Kidney epithelial cell (primary cell): ENCODE data around the gene NOL4L. TPM values are rescaled to one million over a fixed set of nuclear protein-coding genes. Genes with fewer than 3 reads are reported as not detected.

Source experiments
- DNase-seq: peaks from one replicate; pipeline ENCODE4 v3.0.0-alpha.2; 2010; ENCODE audit warnings: low read depth
- H3K27me3 ChIP-seq: 2 replicates; pipeline ENCODE4 v1.6.0; 2011; ENCODE audit warnings: low read length; ENCODE audit not compliant: control insufficient read depth, insufficient read depth
- H3K36me3 ChIP-seq: 2 replicates; pipeline ENCODE4 v1.5.1; 2011; ENCODE audit warnings: low read length; ENCODE audit not compliant: control insufficient read depth, insufficient read depth
- H3K4me3 ChIP-seq: 2 replicates; pipeline ENCODE4 v1.5.1; 2011; ENCODE audit warnings: low read depth, mild to moderate bottlenecking, control low read depth, low read length
- CTCF ChIP-seq: IDR thresholded peaks from 2 replicates; pipeline ENCODE4 v1.5.1; 2011; ENCODE audit warnings: mild to moderate bottlenecking, moderate library complexity, low read length, control low read depth, inconsistent platforms; ENCODE audit not compliant: insufficient read depth, poor library complexity, severe bottlenecking
- total RNA-seq: library from RNA; depleted of rRNA; stranded (reverse); fragments of >200 nt; gene quantifications from 2 replicates; pipeline ENCODE4 v1.2.3, GENCODE V29; 2015

Gene NOL4L
- total RNA-seq, 1 donor from 2014 or later, result 31.4 TPM

GRCh38 chr20:32436968-32437367 is 148.2 kb downstream of the NOL4L start:
- no peak for DNase-seq
- Histone ChIP-seq H3K36me3 (peaks cover 5% of the 10 kb centered on the region), H3K4me3 (no peak overlapping the region), H3K27me3 (no peaks in the 10 kb centered on the region)
- TF ChIP-seq CTCF, result no peak

DNA sequence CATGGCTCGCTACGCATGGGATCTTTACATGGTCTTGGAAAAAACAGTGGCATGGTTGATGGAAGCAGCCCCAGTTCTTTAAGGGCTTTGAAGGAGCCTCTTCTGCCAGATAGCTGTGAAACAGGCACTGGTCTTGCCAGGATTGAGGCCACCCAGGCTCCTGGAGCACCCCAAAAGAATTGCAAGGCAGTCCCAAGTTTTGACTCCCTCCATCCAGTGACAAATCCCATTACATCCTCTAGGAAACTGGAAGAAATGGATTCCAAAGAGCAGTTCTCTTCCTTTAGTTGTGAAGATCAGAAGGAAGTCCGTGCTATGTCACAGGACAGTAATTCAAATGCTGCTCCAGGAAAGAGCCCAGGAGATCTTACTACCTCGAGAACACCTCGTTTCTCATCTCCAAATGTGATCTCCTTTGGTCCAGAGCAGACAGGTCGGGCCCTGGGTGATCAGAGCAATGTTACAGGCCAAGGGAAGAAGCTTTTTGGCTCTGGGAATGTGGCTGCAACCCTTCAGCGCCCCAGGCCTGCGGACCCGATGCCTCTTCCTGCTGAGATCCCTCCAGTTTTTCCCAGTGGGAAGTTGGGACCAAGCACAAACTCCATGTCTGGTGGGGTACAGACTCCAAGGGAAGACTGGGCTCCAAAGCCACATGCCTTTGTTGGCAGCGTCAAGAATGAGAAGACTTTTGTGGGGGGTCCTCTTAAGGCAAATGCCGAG is 148.8 kb downstream of the NOL4L start:
- H3K36me3 ChIP-seq, result peaks cover 7% of the 10 kb centered on the region
- no peaks in the 10 kb centered on the region for H3K27me3 ChIP-seq
- TF ChIP-seq CTCF, result no peak
- no peak overlapping the region for H3K4me3 ChIP-seq
- no peak for DNase-seq

DNA sequence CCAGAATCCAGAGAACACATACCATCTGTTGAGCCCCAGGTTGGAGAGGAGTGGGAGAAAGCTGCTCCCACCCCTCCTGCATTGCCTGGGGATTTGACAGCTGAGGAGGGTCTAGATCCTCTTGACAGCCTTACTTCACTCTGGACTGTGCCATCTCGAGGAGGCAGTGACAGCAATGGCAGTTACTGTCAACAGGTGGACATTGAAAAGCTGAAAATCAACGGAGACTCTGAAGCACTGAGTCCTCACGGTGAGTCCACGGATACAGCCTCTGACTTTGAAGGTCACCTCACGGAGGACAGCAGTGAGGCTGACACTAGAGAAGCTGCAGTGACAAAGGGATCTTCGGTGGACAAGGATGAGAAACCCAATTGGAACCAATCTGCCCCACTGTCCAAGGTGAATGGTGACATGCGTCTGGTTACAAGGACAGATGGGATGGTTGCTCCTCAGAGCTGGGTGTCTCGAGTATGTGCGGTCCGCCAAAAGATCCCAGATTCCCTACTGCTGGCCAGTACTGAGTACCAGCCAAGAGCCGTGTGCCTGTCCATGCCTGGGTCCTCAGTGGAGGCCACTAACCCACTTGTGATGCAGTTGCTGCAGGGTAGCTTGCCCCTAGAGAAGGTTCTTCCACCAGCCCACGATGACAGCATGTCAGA is 149.6 kb downstream of the NOL4L start:
- TF ChIP-seq CTCF, result no peak
- no peak overlapping the region for H3K4me3 ChIP-seq
- peaks cover 7% of the 10 kb centered on the region for H3K36me3 ChIP-seq
- no peaks in the 10 kb centered on the region for H3K27me3 ChIP-seq
- no peak for DNase-seq

DNA sequence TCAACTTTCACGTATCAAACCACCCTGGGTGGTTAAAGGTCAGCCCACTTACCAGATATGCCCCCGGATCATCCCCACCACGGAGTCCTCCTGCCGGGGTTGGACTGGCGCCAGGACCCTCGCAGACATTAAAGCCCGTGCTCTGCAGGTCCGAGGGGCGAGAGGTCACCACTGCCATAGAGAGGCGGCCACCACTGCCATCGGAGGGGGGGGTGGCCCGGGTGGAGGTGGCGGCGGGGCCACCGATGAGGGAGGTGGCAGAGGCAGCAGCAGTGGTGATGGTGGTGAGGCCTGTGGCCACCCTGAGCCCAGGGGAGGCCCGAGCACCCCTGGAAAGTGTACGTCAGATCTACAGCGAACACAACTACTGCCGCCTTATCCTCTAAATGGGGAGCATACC is 150.7 kb downstream of the NOL4L start:
- no peak for TF ChIP-seq CTCF
- peaks cover 7% of the 10 kb centered on the region for H3K36me3 ChIP-seq
- H3K4me3 ChIP-seq, result no peak overlapping the region
- no peak for DNase-seq
- no peaks in the 10 kb centered on the region for H3K27me3 ChIP-seq

GRCh38 chr20:32433311-32434021 is 151.7 kb downstream of the NOL4L start:
- Histone ChIP-seq H3K4me3 (no peak overlapping the region), H3K36me3 (peaks cover 7% of the 10 kb centered on the region), H3K27me3 (no peaks in the 10 kb centered on the region)
- no peak for DNase-seq
- TF ChIP-seq CTCF, result no peak
